Measurements from ENCODE around the gene PDK4.

Gene PDK4

GRCh38 chr7:95539426-95539825, 56.9 kb downstream of the PDK4 start:
- Mint-ChIP-seq H3K9me3 (no peaks in the 10 kb centered on the region), H3K36me3 (no peaks in the 10 kb centered on the region), H3K27me3 (no peaks in the 10 kb centered on the region), H3K4me1 (no peaks in the 10 kb centered on the region), H3K4me3 (no peak overlapping the region), H3K27ac (no peak overlapping the region)
- CTCF ChIA-PET, result interaction anchor here (0.7 kb wide), 1 partner anchor 13 kb away, joined by 3 read pairs; no protein-coding TSS in a partner anchor
- no peak for DNase-seq

- Mint-ChIP-seq H3K4me3 (no peak overlapping the region), H3K4me1 (no peaks in the 10 kb centered on the region), H3K9me3 (no peaks in the 10 kb centered on the region), H3K27me3 (no peaks in the 10 kb centered on the region), H3K27ac (no peak overlapping the region), H3K36me3 (no peaks in the 10 kb centered on the region)
- no peak for DNase-seq
- CTCF ChIA-PET, result no interaction called here
These were observed 58.8 kb downstream of the PDK4 start for GRCh38 chr7:95537468-95537867.

GRCh38 chr7:95536656-95537311, 59.5 kb downstream of the PDK4 start:
- no peak for DNase-seq
- no peaks in the 10 kb centered on the region for H3K36me3 Mint-ChIP-seq
- H3K27me3 Mint-ChIP-seq, result no peaks in the 10 kb centered on the region
- no peaks in the 10 kb centered on the region for H3K9me3 Mint-ChIP-seq
- H3K4me1 Mint-ChIP-seq, result no peaks in the 10 kb centered on the region
- no peak overlapping the region for H3K4me3 Mint-ChIP-seq
- CTCF ChIA-PET, result interaction anchor here (1.4 kb wide), 1 partner anchor 154 kb away, joined by 3 read pairs; no protein-coding TSS in a partner anchor
- H3K27ac Mint-ChIP-seq, result no peak overlapping the region

GRCh38 chr7:95535662-95536061, 60.7 kb downstream of the PDK4 start:
- Mint-ChIP-seq H3K27ac (no peak overlapping the region), H3K4me1 (no peaks in the 10 kb centered on the region), H3K9me3 (no peaks in the 10 kb centered on the region), H3K27me3 (no peaks in the 10 kb centered on the region), H3K36me3 (no peaks in the 10 kb centered on the region), H3K4me3 (no peak overlapping the region)
- no peak for DNase-seq
- CTCF ChIA-PET, result interaction anchor here (1.4 to 1.6 kb wide), 2 partner anchors 24 to 155 kb away, joined by 3 to 5 read pairs; no protein-coding TSS in a partner anchor

- Mint-ChIP-seq H3K4me3 (no peak overlapping the region), H3K27ac (no peak overlapping the region), H3K4me1 (no peaks in the 10 kb centered on the region), H3K36me3 (no peaks in the 10 kb centered on the region), H3K27me3 (no peaks in the 10 kb centered on the region), H3K9me3 (no peaks in the 10 kb centered on the region)
- DNase-seq, result no peak
- CTCF ChIA-PET, result interaction anchor here (1.6 kb wide), 1 partner anchor 23 kb away, joined by 5 read pairs; no protein-coding TSS in a partner anchor
These were observed 61.5 kb downstream of the PDK4 start for GRCh38 chr7:95534796-95535195.
